Right lobe of liver (tissue), 4 donors: ENCODE measurements around the gene PCCA.

Source experiments
- CTCF ChIP-seq, 4 donors: fragments of 200-600 bp in 3 of 4; fragments of 450-650 bp in 1 of 4; IDR thresholded peaks; one replicate each; pipeline versions ENCODE4 v1.5.1 to v1.8.0; 2016 to 2022; ENCODE audit warnings: antibody characterized with exemption in 4 of 4, mild to moderate bottlenecking in 2 of 4
- POLR2A ChIP-seq: fragments of 450-650 bp; IDR thresholded peaks from one replicate; pipeline ENCODE4 v1.6.1; 2017; ENCODE audit warnings: antibody characterized with exemption, mild to moderate bottlenecking
- donor health status: DM: no; HTN: no; CAD: no.
- donor health status: DM: no; HTN: no; CAD: no.
- donor health status: DM: no; HTN: yes; CAD: no.

- TF ChIP-seq POLR2A: no peak
- TF ChIP-seq CTCF (IDR thresholded peaks at IDR 0.05): no peak
These were observed 114.9 kb downstream of the PCCA start for GRCh38 chr13:100203696-100204367.
